Kidney (tissue), 14 donors: ENCODE measurements around the gene TBC1D9. TPM values are rescaled to one million over a fixed set of nuclear protein-coding genes. Genes with fewer than 3 reads are reported as not detected.

Experiments
- DNase-seq, 5 donors: peaks; one replicate each; pipeline ENCODE4 v3.0.0-alpha.2; 2013 to 2020
- FAIRE-seq: peaks from 2 replicates; lab custom pipeline; 2012; peaks lifted over from hg19 to GRCh38; lab: Jason Lieb, UNC
- H3K27ac ChIP-seq, 2 donors: one replicate each; pipeline ENCODE4 v1.7.0; 2013; ENCODE audit warnings: low read depth in 2 of 2, low read length in 2 of 2, inconsistent platforms in 1 of 2
- H3K27me3 ChIP-seq: one replicate; pipeline ENCODE4 v1.7.1; 2013; ENCODE audit warnings: low read length, inconsistent platforms; ENCODE audit not compliant: control insufficient read depth, insufficient read depth
- H3K36me3 ChIP-seq, 3 donors: one replicate each; pipeline versions ENCODE4 v1.7.0 to v1.7.1; 2013; ENCODE audit warnings: low read length in 3 of 3, control low read depth in 1 of 3, inconsistent platforms in 1 of 3; ENCODE audit not compliant: insufficient read depth in 3 of 3, control insufficient read depth in 2 of 3
- H3K4me1 ChIP-seq, 3 donors: one replicate each; pipeline versions ENCODE4 v1.7.0 to v1.7.1; 2013; ENCODE audit warnings: low read length in 3 of 3, inconsistent platforms in 1 of 3, low read depth in 1 of 3; ENCODE audit not compliant: control insufficient read depth in 2 of 3, insufficient read depth in 2 of 3
- H3K4me3 ChIP-seq, 3 donors: one replicate each; pipeline versions ENCODE4 v1.7.0 to v1.8.1; 2013; ENCODE audit warnings: low read length in 3 of 3, control low read depth in 1 of 3, inconsistent platforms in 1 of 3
- H3K9ac ChIP-seq, 3 donors: one replicate each; pipeline versions ENCODE4 v1.7.0 to v1.7.1; 2013; ENCODE audit warnings: low read length in 3 of 3, control low read depth in 1 of 3, inconsistent platforms in 1 of 3
- H3K9me3 ChIP-seq, 3 donors: one replicate each; pipeline versions ENCODE4 v1.7.0 to v1.7.1; 2013; ENCODE audit warnings: low read length in 3 of 3, control low read depth in 1 of 3, inconsistent platforms in 1 of 3; ENCODE audit not compliant: control insufficient read depth in 2 of 3, insufficient read depth in 1 of 3
- intact Hi-C: fragments of 100-400 bp; cut with DNase I; formaldehyde crosslinking; loops from one replicate; pipeline ENCODE4 v1.11.1; 2022
- polyA plus RNA-seq: library from polyadenylated mRNA; stranded (reverse); fragments of 350-450 nt; fragmentation: Illumina TruSeq; extraction: RNeasy Lipid Tissue Mini Kit (QIAGEN cat#74804); gene quantifications from one replicate; pipeline ENCODE4 v1.2.3, GENCODE V29; 2014; ENCODE audit warnings: low read depth, low replicate concordance; ENCODE audit not compliant: insufficient read depth
- total RNA-seq: library from RNA; stranded (reverse); fragmentation: NEBNext Ultra II Directional; extraction: Animal tissue kit (Norgen Biotek cat#: 25700); gene quantifications from one replicate; pipeline ENCODE4 v1.2.1, GENCODE V29; 2021
- TF ChIP-seq, protein P1 (sequence below): IDR thresholded peaks from 3 replicates; pipeline ENCODE4 v1.5.1; 2012; ENCODE audit warnings: mild to moderate bottlenecking, moderate library complexity, borderline replicate concordance; ENCODE audit not compliant: insufficient read depth; ENCODE audit errors: extremely low read depth
- donor health status: control.
- donor health status: control.
- donor health status: control.
- donor health status: control.
- donor health status: control.
- donor health status: DM: yes; HTN: yes; CAD: no.
- donor health status: Normal renal cell carcinoma (clear cell type).

Gene TBC1D9
- total and polyA plus RNA-seq, 2 donors from 2014 or later = 14.4 to 38.6 TPM

DNA sequence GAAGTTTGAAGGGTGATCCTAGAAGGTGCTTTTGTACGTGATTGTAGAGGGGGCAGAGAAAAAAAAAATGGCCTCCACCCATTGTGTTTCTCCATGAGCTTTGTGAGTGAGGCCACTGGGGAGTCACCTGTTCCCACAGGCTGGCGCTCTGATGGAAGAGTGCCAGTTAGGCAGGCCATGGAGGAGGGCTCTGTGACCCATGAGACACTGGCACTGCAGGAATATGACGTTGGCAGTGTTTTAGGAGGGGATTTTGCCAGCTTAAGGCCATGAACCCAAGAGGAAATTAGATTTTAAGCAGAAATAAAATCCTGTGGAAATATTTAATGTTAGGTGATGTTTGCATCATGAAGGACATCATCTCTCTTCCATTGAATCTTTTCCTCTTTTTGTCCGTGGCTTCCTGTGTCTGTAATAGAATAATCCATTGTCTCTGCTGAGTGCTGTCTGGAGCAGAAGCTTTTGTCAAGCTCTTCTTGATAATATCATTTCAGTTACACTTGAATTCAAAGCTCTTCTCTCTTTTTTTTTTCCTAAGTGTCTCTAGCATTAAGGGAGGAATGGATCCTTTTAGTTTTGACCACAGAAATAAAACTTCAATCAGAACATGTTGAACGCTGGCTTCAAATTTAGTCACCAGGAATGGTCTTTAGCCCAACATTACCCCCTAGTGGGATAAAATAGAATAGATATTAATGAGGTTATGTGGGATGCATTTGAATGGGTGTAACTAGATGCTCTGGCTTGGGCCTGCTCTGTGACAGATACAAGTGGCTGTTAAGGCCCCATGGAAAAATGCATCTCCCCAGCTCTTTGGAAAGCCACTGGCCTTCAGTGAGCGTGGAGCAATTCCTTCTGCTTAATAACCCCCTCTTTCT lies 146.4 kb downstream of the TBC1D9 start:
- Histone ChIP-seq H3K36me3 (no peaks in the 10 kb centered on the region), H3K4me1 (no peaks in the 10 kb centered on the region), H3K27me3 (no peaks in the 10 kb centered on the region), H3K27ac (no peak overlapping the region), H3K4me3 (no peak overlapping the region), H3K9me3 (no peaks in the 10 kb centered on the region), H3K9ac (no peak overlapping the region)
- DNase-seq = peak in 2 of 5 donors; percentile 80 to 86
- TF ChIP-seq, protein P1, sequence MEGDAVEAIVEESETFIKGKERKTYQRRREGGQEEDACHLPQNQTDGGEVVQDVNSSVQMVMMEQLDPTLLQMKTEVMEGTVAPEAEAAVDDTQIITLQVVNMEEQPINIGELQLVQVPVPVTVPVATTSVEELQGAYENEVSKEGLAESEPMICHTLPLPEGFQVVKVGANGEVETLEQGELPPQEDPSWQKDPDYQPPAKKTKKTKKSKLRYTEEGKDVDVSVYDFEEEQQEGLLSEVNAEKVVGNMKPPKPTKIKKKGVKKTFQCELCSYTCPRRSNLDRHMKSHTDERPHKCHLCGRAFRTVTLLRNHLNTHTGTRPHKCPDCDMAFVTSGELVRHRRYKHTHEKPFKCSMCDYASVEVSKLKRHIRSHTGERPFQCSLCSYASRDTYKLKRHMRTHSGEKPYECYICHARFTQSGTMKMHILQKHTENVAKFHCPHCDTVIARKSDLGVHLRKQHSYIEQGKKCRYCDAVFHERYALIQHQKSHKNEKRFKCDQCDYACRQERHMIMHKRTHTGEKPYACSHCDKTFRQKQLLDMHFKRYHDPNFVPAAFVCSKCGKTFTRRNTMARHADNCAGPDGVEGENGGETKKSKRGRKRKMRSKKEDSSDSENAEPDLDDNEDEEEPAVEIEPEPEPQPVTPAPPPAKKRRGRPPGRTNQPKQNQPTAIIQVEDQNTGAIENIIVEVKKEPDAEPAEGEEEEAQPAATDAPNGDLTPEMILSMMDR = no peak
- FAIRE-seq = no peak
- intact Hi-C loops = no loop called here

DNA sequence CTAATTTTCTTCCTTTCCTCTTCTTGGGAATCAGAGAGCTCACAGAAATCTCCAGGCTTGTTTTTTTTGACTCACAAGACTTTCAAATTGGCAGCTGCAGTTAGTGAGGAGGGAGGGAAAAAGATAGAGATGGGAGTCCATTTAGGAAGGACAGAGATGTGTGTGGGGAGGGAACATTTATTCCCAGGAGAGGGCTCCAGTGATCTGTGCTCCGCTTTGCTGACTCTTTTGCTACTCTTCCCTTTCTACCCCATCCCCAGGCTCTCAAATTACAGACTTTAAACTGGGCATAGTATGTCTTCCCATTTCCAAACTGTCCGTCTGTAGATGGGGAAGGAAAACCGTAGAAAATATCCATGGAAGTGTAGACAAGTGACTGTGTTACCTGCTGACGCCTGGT lies 148.3 kb downstream of the TBC1D9 start:
- DNase-seq (peak in 1 of 5 donors; percentile 7), FAIRE-seq (no peak)
- no peaks in the 10 kb centered on the region for H3K27me3 ChIP-seq
- H3K4me3 ChIP-seq = no peak overlapping the region
- H3K4me1 ChIP-seq = no peaks in the 10 kb centered on the region
- H3K9me3 ChIP-seq = no peaks in the 10 kb centered on the region
- no peak overlapping the region for H3K9ac ChIP-seq
- TF ChIP-seq, protein P1 = no peak
- H3K36me3 ChIP-seq = no peaks in the 10 kb centered on the region
- no peak overlapping the region for H3K27ac ChIP-seq
- intact Hi-C loops = no loop called here

DNA sequence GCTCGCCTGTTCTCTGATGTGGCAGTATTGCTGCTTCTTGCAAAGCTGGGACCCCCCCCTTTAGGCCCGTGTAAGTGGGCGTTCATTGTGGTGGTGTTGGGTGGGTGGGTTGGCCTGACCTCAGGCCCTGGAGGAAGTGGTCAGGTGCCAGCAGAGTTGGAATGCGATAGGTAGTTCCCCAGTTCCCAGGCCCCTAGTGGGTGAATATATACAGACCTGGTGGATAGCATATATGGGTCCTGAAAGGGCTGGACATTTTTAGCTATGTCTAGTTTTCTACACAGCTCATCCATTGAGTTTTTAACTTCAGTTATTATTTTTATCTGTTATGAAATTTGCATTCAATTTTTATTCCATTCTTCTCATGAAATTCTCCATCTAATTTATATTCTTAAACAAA lies 151.6 kb downstream of the TBC1D9 start:
- Histone ChIP-seq H3K36me3 (no peaks in the 10 kb centered on the region), H3K9ac (no peak overlapping the region), H3K27ac (no peak overlapping the region), H3K4me3 (no peak overlapping the region), H3K4me1 (no peaks in the 10 kb centered on the region), H3K9me3 (no peaks in the 10 kb centered on the region), H3K27me3 (no peaks in the 10 kb centered on the region)
- FAIRE-seq (no peak), DNase-seq (no peak)
- TF ChIP-seq, protein P1 = no peak
- intact Hi-C loops = no loop called here
